ENCODE data around the gene SUSD1.

SUSD1 gene

GRCh38 chr9:112011051-112011620 lies 164.0 kb downstream of the SUSD1 start:
- TF ChIP-seq CTCF (IDR thresholded peaks at IDR 0.05): no peak
- TF ChIP-seq ZFX (IDR thresholded peaks at IDR 0.05; ENCODE audit: borderline replicate concordance): no peak
- no peak overlapping the region for H3K27ac ChIP-seq

GRCh38 chr9:112010537-112010936 lies 164.6 kb downstream of the SUSD1 start:
- no peak overlapping the region for H3K27ac ChIP-seq
- TF ChIP-seq ZFX (IDR thresholded peaks at IDR 0.05; ENCODE audit: borderline replicate concordance) (no peak), CTCF (IDR thresholded peaks at IDR 0.05) (no peak)

GRCh38 chr9:112009656-112010055 lies 165.4 kb downstream of the SUSD1 start:
- H3K27ac ChIP-seq: no peak overlapping the region
- TF ChIP-seq CTCF (IDR thresholded peaks at IDR 0.05): no peak
- TF ChIP-seq ZFX (IDR thresholded peaks at IDR 0.05; ENCODE audit: borderline replicate concordance): no peak

- H3K27ac ChIP-seq: no peak overlapping the region
Observed at GRCh38 chr9:112007575-112008240, 167.4 kb downstream of the SUSD1 start.

GRCh38 chr9:112006361-112007020 lies 168.6 kb downstream of the SUSD1 start:
- TF ChIP-seq CTCF (IDR thresholded peaks at IDR 0.05): no peak
- TF ChIP-seq ZFX (IDR thresholded peaks at IDR 0.05; ENCODE audit: borderline replicate concordance): no peak
- no peak overlapping the region for H3K27ac ChIP-seq

More at GRCh38 chr9:112007575-112008240, 167.4 kb downstream of the SUSD1 start:
- TF ChIP-seq ZFX (IDR thresholded peaks at IDR 0.05; ENCODE audit: borderline replicate concordance): no peak
- no peak for TF ChIP-seq CTCF (IDR thresholded peaks at IDR 0.05)

GRCh38 chr9:112005939-112006338 lies 169.2 kb downstream of the SUSD1 start:
- TF ChIP-seq CTCF (IDR thresholded peaks at IDR 0.05): no peak
- no peak for TF ChIP-seq ZFX (IDR thresholded peaks at IDR 0.05; ENCODE audit: borderline replicate concordance)
- H3K27ac ChIP-seq: no peak overlapping the region

GRCh38 chr9:112003538-112003937 lies 171.6 kb downstream of the SUSD1 start:
- no peak overlapping the region for H3K27ac ChIP-seq
- TF ChIP-seq CTCF (IDR thresholded peaks at IDR 0.05): no peak
- TF ChIP-seq ZFX (IDR thresholded peaks at IDR 0.05; ENCODE audit: borderline replicate concordance): no peak
